ENCODE measurements around the gene LMNTD2. TPM values are rescaled to one million over a fixed set of nuclear protein-coding genes. Genes with fewer than 3 reads are reported as not detected.

LMNTD2 gene
- total and polyA plus RNA-seq, 2 of the 13 experiments (the other 11 are each of a cell fraction or from before 2014, with no cell fraction given), result 1.1 to 3.1 TPM

DNA sequence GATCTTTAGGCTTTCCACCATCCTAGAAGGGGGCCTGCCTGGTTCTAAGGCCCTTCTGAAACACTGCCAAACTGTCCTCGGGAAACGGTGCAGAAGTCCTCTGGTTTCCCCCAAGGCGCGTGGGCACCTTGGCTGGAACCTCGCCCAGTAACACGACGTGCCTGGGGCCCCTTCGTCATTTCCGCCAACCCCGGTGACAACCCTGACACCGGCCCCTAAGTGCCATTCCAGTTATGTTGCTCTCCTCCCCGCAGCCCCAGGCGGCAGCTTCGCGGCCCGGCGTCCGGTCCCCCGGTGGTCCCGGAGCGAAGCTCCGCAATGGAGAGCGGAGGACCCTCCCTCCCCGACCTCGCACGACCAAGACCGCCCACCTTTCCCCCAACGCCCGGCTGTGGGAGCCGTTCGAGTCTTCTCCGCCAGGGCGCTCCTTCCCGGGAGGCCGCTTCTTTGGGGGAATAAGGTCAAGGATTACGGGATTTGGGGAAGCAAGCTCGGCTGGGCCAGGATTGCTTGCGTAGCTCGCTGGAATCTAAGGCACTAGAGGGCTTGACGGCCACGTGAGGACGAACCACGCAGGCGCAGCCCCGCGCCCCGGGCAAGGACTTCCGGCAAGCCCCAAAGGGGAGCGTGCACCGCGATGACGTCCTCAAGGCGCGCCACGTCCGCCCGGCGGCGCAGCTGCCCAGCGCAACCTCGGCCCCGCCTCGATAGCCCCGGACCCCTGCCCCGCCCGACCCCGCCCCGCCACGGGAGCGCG is 54.1 kb downstream of the LMNTD2 start:
- 1% methylated on average over 40 of the region's 71 CpGs for WGBS (ENCODE audit: low lambda C conversion rate)
- ChIA-PET POLR2A (interaction anchor here (0.6 to 2.1 kb wide), 23 partner anchors 8 to 303 kb away, joined by 3 to 13 read pairs (median 4); partner anchors contain the start of genes BET1L, HRAS, PTDSS2 and RIC8A), CTCF (ENCODE audit: low intra/inter-chr PET ratio, low total read pairs) (interaction anchor here (2.9 kb wide), 1 partner anchor 12 kb away, joined by 11 read pairs; no protein-coding TSS in a partner anchor)
- in situ Hi-C loops (cut with HindIII; ENCODE audit: extremely low pct_ligation_motif_present, low pct_unique_long_range_greater_than_20kb) (no loop called here), intact Hi-C loops (cut with micrococcal nuclease; ENCODE audit: unreplicated experiment) (loop anchor here (1.0 kb wide), 1 partner anchor 9 kb away; no protein-coding TSS in a partner anchor)
- H3K4me2 ChIP-seq (ENCODE audit: low read depth, low read length), result peak overlapping the region; percentile 96
- H4K20me1 ChIP-seq (ENCODE audit: insufficient read depth, low read length), result no peaks in the 10 kb centered on the region
- H3K4me1 ChIP-seq (ENCODE audit: insufficient read depth, low read length), result peaks cover 21% of the 10 kb centered on the region
- H3K9ac ChIP-seq (ENCODE audit: insufficient read depth, low read depth, low read length), result peak overlapping the region; percentile 97
- no peaks in the 10 kb centered on the region for H3K9me3 ChIP-seq (ENCODE audit: low read length)
- no TSS peak for BruUV-seq (replicated peaks)
- peak overlapping the region; percentile 70 to 99 (median 96) for H3K4me3 ChIP-seq (replicated peaks in 1 of 3; ENCODE audit: insufficient read depth in 1 of 3, low read depth in 2 of 3, low read length in 3 of 3)
- peak overlapping the region; percentile 98 for H3K27ac ChIP-seq (ENCODE audit: extremely low read length, insufficient read depth, low read length)
- no peaks in the 10 kb centered on the region for H3K27me3 ChIP-seq (ENCODE audit: control insufficient read depth in 1 of 2, insufficient read depth in 2 of 2, low read length in 2 of 2)
- ATAC-seq, result peak; percentile 86
- H2AFZ ChIP-seq (ENCODE audit: low read length), result no peak overlapping the region
- peaks cover 10 to 23% of the 10 kb centered on the region in 2 experiments; a peak in 4 of 5 replicates for H3K36me3 ChIP-seq (replicated peaks in 1 of 2; ENCODE audit: control insufficient read depth in 1 of 2, insufficient read depth in 2 of 2, low read length in 2 of 2)
- H3K79me2 ChIP-seq (ENCODE audit: insufficient read depth, low read length), result peaks cover 28% of the 10 kb centered on the region
- peak; percentile 88 for DNase-seq (ENCODE audit: low spot score)
- FAIRE-seq, result peak; percentile 71
- 0 out of 2 replicates have a peak, but pooled peaks have one; percentile 43 for TF ChIP-seq ZNF232 (CRISPR knock-in tag; IDR thresholded peaks at IDR 0.05; ENCODE audit: borderline replicate concordance)
- TF ChIP-seq, protein P1, sequence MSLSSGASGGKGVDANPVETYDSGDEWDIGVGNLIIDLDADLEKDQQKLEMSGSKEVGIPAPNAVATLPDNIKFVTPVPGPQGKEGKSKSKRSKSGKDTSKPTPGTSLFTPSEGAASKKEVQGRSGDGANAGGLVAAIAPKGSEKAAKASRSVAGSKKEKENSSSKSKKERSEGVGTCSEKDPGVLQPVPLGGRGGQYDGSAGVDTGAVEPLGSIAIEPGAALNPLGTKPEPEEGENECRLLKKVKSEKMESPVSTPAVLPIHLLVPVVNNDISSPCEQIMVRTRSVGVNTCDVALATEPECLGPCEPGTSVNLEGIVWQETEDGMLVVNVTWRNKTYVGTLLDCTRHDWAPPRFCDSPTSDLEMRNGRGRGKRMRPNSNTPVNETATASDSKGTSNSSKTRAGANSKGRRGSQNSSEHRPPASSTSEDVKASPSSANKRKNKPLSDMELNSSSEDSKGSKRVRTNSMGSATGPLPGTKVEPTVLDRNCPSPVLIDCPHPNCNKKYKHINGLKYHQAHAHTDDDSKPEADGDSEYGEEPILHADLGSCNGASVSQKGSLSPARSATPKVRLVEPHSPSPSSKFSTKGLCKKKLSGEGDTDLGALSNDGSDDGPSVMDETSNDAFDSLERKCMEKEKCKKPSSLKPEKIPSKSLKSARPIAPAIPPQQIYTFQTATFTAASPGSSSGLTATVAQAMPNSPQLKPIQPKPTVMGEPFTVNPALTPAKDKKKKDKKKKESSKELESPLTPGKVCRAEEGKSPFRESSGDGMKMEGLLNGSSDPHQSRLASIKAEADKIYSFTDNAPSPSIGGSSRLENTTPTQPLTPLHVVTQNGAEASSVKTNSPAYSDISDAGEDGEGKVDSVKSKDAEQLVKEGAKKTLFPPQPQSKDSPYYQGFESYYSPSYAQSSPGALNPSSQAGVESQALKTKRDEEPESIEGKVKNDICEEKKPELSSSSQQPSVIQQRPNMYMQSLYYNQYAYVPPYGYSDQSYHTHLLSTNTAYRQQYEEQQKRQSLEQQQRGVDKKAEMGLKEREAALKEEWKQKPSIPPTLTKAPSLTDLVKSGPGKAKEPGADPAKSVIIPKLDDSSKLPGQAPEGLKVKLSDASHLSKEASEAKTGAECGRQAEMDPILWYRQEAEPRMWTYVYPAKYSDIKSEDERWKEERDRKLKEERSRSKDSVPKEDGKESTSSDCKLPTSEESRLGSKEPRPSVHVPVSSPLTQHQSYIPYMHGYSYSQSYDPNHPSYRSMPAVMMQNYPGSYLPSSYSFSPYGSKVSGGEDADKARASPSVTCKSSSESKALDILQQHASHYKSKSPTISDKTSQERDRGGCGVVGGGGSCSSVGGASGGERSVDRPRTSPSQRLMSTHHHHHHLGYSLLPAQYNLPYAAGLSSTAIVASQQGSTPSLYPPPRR (CRISPR knock-in tag; IDR thresholded peaks at IDR 0.05; ENCODE audit: borderline replicate concordance), result peak; percentile 52; the same call in 1 of the 2 replicates
- TF ChIP-seq, protein P2, sequence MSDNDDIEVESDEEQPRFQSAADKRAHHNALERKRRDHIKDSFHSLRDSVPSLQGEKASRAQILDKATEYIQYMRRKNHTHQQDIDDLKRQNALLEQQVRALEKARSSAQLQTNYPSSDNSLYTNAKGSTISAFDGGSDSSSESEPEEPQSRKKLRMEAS (IDR thresholded peaks at IDR 0.05), result peak; percentile 86
- TF ChIP-seq, protein P3, sequence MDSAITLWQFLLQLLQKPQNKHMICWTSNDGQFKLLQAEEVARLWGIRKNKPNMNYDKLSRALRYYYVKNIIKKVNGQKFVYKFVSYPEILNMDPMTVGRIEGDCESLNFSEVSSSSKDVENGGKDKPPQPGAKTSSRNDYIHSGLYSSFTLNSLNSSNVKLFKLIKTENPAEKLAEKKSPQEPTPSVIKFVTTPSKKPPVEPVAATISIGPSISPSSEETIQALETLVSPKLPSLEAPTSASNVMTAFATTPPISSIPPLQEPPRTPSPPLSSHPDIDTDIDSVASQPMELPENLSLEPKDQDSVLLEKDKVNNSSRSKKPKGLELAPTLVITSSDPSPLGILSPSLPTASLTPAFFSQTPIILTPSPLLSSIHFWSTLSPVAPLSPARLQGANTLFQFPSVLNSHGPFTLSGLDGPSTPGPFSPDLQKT (CRISPR knock-in tag; IDR thresholded peaks at IDR 0.05; ENCODE audit: borderline replicate concordance), result no peak
- no peak for TF ChIP-seq NFE2L2 (IDR thresholded peaks at IDR 0.05; ENCODE audit: low read length)
- TF ChIP-seq CBX5 (CRISPR knock-in tag; IDR thresholded peaks at IDR 0.05; ENCODE audit: borderline replicate concordance), result no peak
- TF ChIP-seq FIP1L1 (IDR thresholded peaks at IDR 0.05; ENCODE audit: borderline replicate concordance, insufficient read depth, low read depth, low read length), result no peak
- TF ChIP-seq ZSCAN30 (CRISPR knock-in tag; IDR thresholded peaks at IDR 0.05), result no peak
- no peak for TF ChIP-seq ZBTB42 (CRISPR knock-in tag; IDR thresholded peaks at IDR 0.05)
- no peak for TF ChIP-seq KLF11 (CRISPR knock-in tag; IDR thresholded peaks at IDR 0.05)
- TF ChIP-seq, protein P4, sequence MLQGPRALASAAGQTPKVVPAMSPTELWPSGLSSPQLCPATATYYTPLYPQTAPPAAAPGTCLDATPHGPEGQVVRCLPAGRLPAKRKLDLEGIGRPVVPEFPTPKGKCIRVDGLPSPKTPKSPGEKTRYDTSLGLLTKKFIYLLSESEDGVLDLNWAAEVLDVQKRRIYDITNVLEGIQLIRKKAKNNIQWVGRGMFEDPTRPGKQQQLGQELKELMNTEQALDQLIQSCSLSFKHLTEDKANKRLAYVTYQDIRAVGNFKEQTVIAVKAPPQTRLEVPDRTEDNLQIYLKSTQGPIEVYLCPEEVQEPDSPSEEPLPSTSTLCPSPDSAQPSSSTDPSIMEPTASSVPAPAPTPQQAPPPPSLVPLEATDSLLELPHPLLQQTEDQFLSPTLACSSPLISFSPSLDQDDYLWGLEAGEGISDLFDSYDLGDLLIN (CRISPR knock-in tag; IDR thresholded peaks at IDR 0.05; ENCODE audit: borderline replicate concordance), result peak; percentile 75
- TF ChIP-seq FOSL1 (CRISPR knock-in tag; IDR thresholded peaks at IDR 0.05; ENCODE audit: borderline replicate concordance), result no peak
- TF ChIP-seq HOXA5 (CRISPR knock-in tag; IDR thresholded peaks at IDR 0.05), result peak; percentile 82; the same call in 1 of the 2 replicates
- peak; percentile 44; the same call in 1 of the 2 replicates for TF ChIP-seq KDM3A (CRISPR knock-in tag; IDR thresholded peaks at IDR 0.05; ENCODE audit: low read depth)

Data from HepG2 (cell line).